Esophagus squamous epithelium (tissue), 4 donors: ENCODE measurements around the gene B3GALT4.

Source experiments
- CTCF ChIP-seq, 6 experiments: fragments of 450-650 bp in 4 of 6; fragments of 200-600 bp in 2 of 6; sonication (generic) in 2 of 6; IDR thresholded peaks; one replicate each; pipeline ENCODE4 v1.5.1; 2016 to 2019; ENCODE audit warnings: antibody characterized with exemption in 6 of 6, mild to moderate bottlenecking in 4 of 6, moderate library complexity in 4 of 6
- POLR2A ChIP-seq, 4 donors: fragments of 450-650 bp; IDR thresholded peaks; one replicate each; pipeline ENCODE4 v1.6.1; 2017; ENCODE audit warnings: antibody characterized with exemption in 4 of 4, mild to moderate bottlenecking in 4 of 4, moderate library complexity in 3 of 4

- no peak for TF ChIP-seq CTCF (IDR thresholded peaks at IDR 0.05)
- TF ChIP-seq POLR2A (IDR thresholded peaks at IDR 0.05), result no peak
These were observed 12.9 kb upstream of the B3GALT4 start for GRCh38 chr6:33264015-33264414.
